Endodermal cell (in vitro differentiated cells): ENCODE data around the gene VOPP1. TPM values are rescaled to one million over a fixed set of nuclear protein-coding genes. Genes with fewer than 3 reads are reported as not detected.
A peak's percentile ranks its signal among the peaks of the same experiment; 100 is the strongest.

Experiments
- DNase-seq: peaks from one replicate; pipeline ENCODE4 v3.0.0-alpha.2; 2017
- H3K27ac ChIP-seq: 2 replicates; pipeline ENCODE4 v1.5.1; 2013; ENCODE audit warnings: mild to moderate bottlenecking, low read depth, low read length, moderate library complexity
- H3K27me3 ChIP-seq: 2 replicates; pipeline ENCODE4 v1.6.1; 2013; ENCODE audit warnings: mild to moderate bottlenecking, low read length, moderate library complexity; ENCODE audit not compliant: insufficient read depth, control insufficient read depth, poor library complexity, severe bottlenecking
- H3K36me3 ChIP-seq: 2 replicates; pipeline ENCODE4 v1.7.0; 2013; ENCODE audit warnings: mild to moderate bottlenecking, low read length, moderate library complexity; ENCODE audit not compliant: control insufficient read depth, insufficient read depth
- H3K4me1 ChIP-seq: one replicate; pipeline ENCODE4 v1.7.0; 2013; ENCODE audit warnings: low read length; ENCODE audit not compliant: control insufficient read depth, insufficient read depth
- H3K4me3 ChIP-seq: 2 replicates; pipeline ENCODE4 v1.5.1; 2013; ENCODE audit warnings: mild to moderate bottlenecking, low read length, moderate library complexity
- H3K9ac ChIP-seq: 2 replicates; pipeline ENCODE4 v1.6.1; 2013; ENCODE audit warnings: mild to moderate bottlenecking, low read length, moderate library complexity; ENCODE audit not compliant: poor library complexity, severe bottlenecking; ENCODE audit errors: extremely low read depth
- H3K9me3 ChIP-seq: 2 replicates; pipeline ENCODE4 v1.6.1; 2013; ENCODE audit warnings: mild to moderate bottlenecking, low read length, moderate library complexity; ENCODE audit not compliant: control insufficient read depth
- H3K27ac Mint-ChIP-seq: 2 replicates; pipeline ENCODE4 v1.8.0; 2020; ENCODE audit warnings: mixed read lengths
- H3K27me3 Mint-ChIP-seq: 2 replicates; pipeline ENCODE4 v1.8.0; 2021; ENCODE audit warnings: mild to moderate bottlenecking, mixed read lengths; ENCODE audit not compliant: insufficient read depth
- H3K36me3 Mint-ChIP-seq: 2 replicates; pipeline ENCODE4 v1.8.0; 2020; ENCODE audit warnings: low read depth, mixed read lengths
- H3K4me1 Mint-ChIP-seq: 2 replicates; pipeline ENCODE4 v1.8.0; 2020; ENCODE audit warnings: mixed read lengths
- H3K4me3 Mint-ChIP-seq: 2 replicates; pipeline ENCODE4 v1.8.0; 2020; ENCODE audit warnings: mild to moderate bottlenecking, moderate library complexity, mixed read lengths
- H3K9me3 Mint-ChIP-seq: 2 replicates; pipeline ENCODE4 v1.8.0; 2020; ENCODE audit warnings: mild to moderate bottlenecking, mixed read lengths
- WGBS, 2 experiments: methylation state at CpG; one replicate each; pipeline versions ENCODE4 v1.1.5 to v1.1.7; 2013; ENCODE audit warnings: missing lambda C conversion rate in 2 of 2, mixed read lengths in 1 of 2; ENCODE audit not compliant: insufficient coverage in 1 of 2, insufficient read length in 1 of 2; 5-methylcytosine and 5-hydroxymethylcytosine counted together
- total RNA-seq, 2 donors: library from RNA; stranded (reverse); fragmentation: NEBNext Ultra II Directional in 1 of 2; extraction: Animal tissue kit (Norgen Biotek cat#: 25700) in 1 of 2; gene quantifications; 2 replicates in 1 of 2; 3 replicates in 1 of 2; pipeline ENCODE4 v1.2.1, GENCODE V29; 2021
- TF ChIP-seq, protein P1 (sequence below): fragments of 200-600 bp; sonication (generic); conservative IDR thresholded peaks from 2 replicates; pipeline ENCODE4 v1.5.0; 2021; ENCODE audit warnings: antibody characterized with exemption, mild to moderate bottlenecking

Gene VOPP1
- total RNA-seq, 2 donors from 2014 or later: 48.8 to 53.6 TPM

- Histone ChIP-seq H3K27me3 (no peaks in the 10 kb centered on the region), H3K36me3 (peaks cover 9% of the 10 kb centered on the region), H3K9ac (no peak overlapping the region), H3K9me3 (no peaks in the 10 kb centered on the region), H3K4me1 (no peaks in the 10 kb centered on the region), H3K4me3 (no peak overlapping the region), H3K27ac (no peak overlapping the region)
- DNase-seq: no peak
- H3K27me3 Mint-ChIP-seq: no peaks in the 10 kb centered on the region
- no peaks in the 10 kb centered on the region for H3K9me3 Mint-ChIP-seq
- no peak overlapping the region for H3K27ac Mint-ChIP-seq
- no peak overlapping the region for H3K4me3 Mint-ChIP-seq
- TF ChIP-seq, protein P1, sequence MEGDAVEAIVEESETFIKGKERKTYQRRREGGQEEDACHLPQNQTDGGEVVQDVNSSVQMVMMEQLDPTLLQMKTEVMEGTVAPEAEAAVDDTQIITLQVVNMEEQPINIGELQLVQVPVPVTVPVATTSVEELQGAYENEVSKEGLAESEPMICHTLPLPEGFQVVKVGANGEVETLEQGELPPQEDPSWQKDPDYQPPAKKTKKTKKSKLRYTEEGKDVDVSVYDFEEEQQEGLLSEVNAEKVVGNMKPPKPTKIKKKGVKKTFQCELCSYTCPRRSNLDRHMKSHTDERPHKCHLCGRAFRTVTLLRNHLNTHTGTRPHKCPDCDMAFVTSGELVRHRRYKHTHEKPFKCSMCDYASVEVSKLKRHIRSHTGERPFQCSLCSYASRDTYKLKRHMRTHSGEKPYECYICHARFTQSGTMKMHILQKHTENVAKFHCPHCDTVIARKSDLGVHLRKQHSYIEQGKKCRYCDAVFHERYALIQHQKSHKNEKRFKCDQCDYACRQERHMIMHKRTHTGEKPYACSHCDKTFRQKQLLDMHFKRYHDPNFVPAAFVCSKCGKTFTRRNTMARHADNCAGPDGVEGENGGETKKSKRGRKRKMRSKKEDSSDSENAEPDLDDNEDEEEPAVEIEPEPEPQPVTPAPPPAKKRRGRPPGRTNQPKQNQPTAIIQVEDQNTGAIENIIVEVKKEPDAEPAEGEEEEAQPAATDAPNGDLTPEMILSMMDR: no peak
- H3K4me1 Mint-ChIP-seq: peaks cover 3% of the 10 kb centered on the region
- H3K36me3 Mint-ChIP-seq: peaks cover 13% of the 10 kb centered on the region
- 43 to 89% methylated on average over 1 to 5 of the region's 5 CpGs for WGBS, 2 experiments
Observed at GRCh38 chr7:55486192-55486590, 86.1 kb downstream of the VOPP1 start.

DNA sequence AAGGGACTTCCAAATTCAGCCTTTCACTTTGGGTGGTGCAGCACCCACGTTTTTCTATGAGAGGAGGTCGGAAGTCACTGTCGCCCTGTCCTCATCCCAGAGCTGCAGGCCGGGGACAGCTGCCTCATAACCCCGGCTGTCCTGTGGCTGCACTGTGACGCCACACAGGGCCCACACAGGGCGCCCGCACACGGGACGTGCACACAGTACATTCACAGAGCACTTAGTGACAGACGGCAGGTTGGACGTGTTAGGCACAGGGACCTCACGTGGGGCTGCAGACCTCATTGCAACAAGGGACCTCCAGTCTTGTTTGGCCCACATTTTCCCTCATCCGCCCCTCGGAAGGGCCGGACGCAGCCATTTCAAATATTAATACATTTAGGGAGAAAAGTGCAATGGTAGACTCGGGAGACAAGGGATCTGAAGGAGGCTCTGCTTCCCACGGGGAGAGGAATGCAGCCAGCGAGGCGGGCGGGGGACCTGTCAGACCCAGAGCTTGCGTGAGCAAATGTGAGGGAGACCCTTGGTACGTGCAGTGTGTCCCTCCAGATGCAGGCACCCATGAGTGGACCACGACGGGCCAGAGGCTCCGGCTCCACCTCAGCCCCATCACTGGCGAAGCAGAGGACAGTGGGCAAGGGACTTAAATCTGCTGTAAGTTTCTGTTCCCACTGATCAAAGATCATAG is 86.7 kb downstream of the VOPP1 start:
- DNase-seq: peak; percentile 31
- peaks cover 3% of the 10 kb centered on the region for H3K4me1 Mint-ChIP-seq
- no peaks in the 10 kb centered on the region for H3K27me3 Mint-ChIP-seq
- WGBS, 2 experiments: 89 to 95% methylated on average over 17 to 28 of the region's 28 CpGs
- no peaks in the 10 kb centered on the region for H3K9me3 Mint-ChIP-seq
- Histone ChIP-seq H3K27ac (no peak overlapping the region), H3K4me1 (no peaks in the 10 kb centered on the region), H3K9ac (no peak overlapping the region), H3K27me3 (no peaks in the 10 kb centered on the region), H3K36me3 (peaks cover 7% of the 10 kb centered on the region), H3K4me3 (no peak overlapping the region), H3K9me3 (no peaks in the 10 kb centered on the region)
- peaks cover 11% of the 10 kb centered on the region for H3K36me3 Mint-ChIP-seq
- no peak overlapping the region for H3K4me3 Mint-ChIP-seq
- TF ChIP-seq, protein P1: no peak
- no peak overlapping the region for H3K27ac Mint-ChIP-seq

DNA sequence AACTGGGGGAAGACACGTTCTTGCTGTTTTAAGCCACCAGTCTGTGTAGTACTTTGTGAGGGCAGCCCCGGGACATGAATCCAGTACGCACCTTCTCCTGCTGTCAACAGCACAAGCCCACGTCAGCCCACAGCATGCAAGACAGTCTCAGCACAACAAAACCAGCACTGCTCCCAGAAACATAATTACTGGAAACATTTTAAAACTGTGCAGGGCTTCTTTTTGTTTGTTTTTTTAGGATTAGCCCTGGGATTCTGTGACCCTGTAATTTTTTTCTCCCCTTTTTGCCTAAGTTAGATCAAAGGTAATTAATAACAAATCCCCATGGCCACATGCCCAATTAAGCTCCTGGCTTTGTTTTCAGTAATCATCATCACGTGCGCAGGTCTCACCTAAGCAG is 87.5 kb downstream of the VOPP1 start:
- Mint-ChIP-seq H3K27ac (no peak overlapping the region), H3K27me3 (no peaks in the 10 kb centered on the region), H3K36me3 (peaks cover 7% of the 10 kb centered on the region), H3K4me1 (peaks cover 3% of the 10 kb centered on the region), H3K9me3 (no peaks in the 10 kb centered on the region), H3K4me3 (no peak overlapping the region)
- Histone ChIP-seq H3K9ac (no peak overlapping the region), H3K4me1 (no peaks in the 10 kb centered on the region), H3K9me3 (no peaks in the 10 kb centered on the region), H3K4me3 (no peak overlapping the region), H3K36me3 (peaks cover 7% of the 10 kb centered on the region), H3K27me3 (no peaks in the 10 kb centered on the region), H3K27ac (no peak overlapping the region)
- TF ChIP-seq, protein P1: no peak
- DNase-seq: peak; percentile 7
- 92 to 93% methylated on average over 2 to 6 of the region's 6 CpGs for WGBS, 2 experiments
